NCI-H2107 treated with DMSO at 0.1 percent for 48 hours (cell line): ENCODE measurements around the gene PAPOLA.
A peak's percentile ranks its signal among the peaks of the same experiment; 100 is the strongest.

Experiments used
- DNase-seq: peaks from one replicate; lab custom pipeline; 2025; ENCODE audit not compliant: unreplicated experiment; lab: John Stamatoyannopoulos, UW

PAPOLA gene

DNA sequence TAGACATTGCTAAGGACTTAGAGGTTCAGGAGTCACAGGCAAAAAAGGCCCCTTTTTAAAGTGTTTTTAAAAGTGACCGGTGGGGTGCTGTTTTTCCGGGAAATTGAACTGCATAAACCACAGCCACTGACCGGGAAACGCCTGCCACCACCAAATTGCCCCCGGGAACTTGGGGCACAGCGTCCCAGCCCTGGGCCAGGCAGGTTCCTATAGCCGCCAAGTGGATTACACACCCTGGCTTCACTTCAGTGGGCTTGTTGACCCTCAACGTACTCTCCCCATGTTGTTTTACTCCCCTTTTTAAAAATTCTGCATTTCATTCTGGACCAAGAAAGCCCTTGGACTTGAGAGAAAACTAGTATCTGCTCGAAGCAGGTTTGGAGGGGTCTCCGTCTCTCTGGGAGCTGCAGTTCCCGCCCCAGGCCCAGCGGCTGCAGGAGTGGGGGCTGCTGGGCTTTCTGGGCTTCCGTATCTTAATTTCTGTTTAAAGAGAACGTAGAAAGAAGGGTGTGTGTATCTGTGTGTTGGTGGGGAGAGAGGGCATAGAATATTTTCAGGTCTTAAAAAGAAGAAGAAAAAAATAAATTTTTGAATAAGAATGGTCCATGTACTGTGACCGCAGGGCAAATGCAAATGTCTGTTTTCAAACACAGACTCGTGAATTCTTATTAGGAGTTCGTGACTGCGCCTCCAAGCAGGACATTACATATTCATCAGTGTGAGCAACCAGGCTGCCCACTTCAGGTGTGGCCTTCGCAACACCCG, 82.9 kb downstream of the PAPOLA start:
- no peak for DNase-seq

DNA sequence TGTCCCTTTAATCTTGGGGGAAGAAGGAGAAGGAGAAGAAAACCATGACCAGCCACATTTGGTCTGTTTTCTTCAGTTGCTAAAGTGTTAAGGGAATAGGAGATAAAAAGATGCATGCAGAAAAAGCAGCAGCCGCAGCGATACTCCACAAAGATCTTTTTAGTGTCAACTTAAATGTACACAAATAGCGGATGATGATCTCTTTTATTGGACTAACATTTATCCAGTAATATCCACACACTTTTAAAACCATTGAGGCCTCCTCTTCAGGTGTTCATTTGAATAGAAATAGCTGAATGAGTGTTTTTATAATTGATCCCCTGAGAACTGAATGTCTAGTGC, 83.5 kb downstream of the PAPOLA start:
- DNase-seq: no peak

DNA sequence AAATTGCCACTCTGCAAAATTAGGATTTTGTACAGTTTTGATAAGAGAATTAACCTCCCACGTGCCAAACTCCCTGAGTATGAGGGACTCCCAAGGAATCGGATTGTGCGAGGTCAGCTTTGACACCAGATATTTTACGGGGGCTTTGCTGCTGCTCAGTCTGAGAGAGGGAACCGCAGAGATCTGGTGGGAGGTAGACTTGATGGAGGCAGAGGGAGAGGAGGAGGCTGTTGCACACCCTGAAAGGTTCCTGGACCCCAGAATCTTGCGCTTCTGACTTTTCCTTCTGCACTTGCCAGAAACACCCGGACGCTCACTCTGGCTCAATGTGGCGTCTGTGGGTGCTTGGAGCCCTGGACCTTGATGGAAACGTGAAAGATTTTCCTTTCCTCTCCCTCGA, 83.9 kb downstream of the PAPOLA start:
- DNase-seq: no peak

DNA sequence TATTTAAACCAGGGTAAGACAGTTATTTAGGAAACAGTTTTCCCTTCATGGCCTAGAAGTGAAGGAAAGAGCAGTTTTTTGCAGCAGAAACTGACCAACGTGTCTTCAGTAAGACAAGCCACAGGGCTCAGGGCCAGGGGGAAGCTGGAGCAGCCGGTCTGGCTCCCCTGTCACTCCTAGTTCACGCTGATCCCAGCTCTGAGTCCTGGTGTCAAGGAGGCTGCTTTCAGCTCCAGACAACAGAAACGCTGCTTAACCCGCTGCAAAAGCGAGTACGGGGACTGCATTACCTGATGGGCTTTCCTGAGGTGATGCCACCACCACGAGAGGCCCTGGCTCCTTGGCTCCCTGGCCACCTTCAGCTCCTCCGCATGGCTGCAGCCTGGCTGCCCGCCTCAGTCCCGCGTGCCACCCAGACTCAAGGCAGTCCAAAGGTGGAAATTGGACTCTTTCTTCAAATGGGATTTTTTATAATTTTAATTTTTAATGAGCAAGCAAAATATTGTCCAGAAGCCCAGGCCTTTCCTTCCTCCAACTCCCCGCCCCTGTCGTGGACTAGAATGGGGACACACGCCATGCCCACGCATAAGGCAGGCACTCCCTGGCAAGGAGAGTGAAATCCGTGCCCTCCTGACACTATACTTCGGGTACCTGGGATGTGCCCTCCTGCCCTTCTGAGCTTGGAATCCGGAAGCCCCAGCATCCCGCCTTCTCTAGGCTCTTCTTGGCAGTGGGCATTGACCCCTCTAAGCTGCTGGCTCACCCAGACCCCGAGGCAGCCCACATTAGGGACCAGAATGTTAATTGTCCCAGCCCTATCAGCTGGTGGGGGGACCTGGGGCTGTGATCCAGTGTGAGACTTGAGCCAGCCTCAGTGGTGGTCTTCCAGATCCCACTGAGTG, 85.0 kb downstream of the PAPOLA start:
- DNase-seq: no peak

DNA sequence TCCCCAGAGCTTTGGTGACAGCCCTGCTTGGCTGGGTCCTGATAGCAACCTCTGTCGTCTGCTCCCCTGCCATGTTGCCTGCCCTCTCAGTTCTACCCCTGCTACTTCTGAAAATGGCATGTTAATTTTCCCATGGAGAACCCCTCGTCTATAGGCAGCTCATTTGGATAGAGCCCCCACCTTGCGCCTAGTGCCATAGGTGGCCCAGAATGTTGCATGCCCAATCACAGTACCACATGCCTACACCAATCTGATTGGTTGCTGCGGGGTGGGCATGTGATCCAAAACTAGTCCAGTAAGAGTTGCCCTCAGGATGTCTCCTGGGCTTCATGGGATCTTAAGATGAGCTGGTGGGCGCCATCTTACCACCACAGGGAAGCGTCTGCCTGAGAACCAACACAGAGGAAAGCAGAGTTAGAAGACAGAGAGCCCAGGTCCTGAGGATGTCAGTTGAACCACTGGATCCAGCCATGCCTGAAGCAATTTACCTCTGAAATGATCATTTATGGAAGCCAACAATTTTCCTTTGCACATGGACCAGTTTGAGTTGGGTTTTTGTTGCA, 85.7 kb downstream of the PAPOLA start:
- DNase-seq: no peak

DNA sequence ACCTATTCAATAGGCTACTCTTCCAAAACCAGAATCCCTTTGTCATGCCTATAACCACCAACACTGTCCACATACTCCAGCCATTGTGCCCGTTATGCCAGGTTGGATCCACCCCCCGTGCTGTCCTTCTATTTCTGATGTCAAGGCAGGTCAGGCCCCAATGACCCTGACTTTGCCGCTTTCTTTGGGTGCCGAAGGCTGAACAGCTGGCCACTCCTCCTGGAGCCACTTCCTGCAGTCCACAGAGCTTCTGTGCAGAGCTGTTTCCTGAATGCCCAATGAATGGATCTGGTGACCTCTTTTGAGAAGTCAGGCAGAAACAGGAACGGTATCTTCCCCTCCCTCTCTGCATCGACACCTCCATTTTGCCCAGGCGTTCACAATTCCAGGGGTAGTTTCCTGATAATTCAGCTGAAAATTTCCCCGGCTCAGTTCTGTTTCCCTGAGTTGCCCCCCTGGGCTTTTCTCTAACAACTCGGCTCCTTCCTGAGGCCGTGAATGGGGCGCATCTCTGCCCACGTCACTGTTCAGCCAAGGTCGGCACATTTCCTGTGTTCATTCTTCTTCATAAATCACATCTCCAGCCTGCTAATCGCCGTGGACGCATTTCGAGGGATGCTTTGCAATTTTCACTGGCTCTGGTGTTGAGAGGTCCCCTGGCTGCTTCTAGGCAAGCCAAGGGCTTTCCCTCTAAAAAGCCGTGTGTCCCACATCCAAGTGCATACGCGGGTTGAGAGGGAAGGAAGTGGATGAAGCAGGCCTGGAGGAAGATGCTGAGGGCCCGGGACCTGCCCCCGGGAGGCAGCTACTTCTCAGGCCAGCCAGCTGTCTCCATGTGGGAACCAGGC, 86.5 kb downstream of the PAPOLA start:
- DNase-seq: no peak

DNA sequence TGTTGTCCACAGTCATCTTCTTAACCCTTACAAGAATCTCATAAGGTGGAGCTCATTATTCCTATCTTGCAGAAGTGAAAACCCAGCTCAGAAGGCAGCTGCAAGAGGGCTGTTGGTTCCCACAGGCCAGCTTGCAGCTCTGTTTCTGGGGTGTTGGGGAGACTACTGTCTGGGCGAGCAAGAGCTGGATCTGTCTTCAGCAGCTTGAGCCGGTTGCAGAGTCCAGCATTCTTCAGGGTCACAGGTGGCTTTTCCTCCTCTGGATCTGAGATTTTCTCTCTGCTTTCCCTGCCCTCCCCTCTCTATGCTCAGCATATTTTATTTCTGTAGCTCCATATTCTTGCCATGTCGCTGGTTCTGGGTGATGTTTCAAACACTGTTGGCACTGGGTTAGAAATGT, 87.4 kb downstream of the PAPOLA start:
- DNase-seq: no peak

DNA sequence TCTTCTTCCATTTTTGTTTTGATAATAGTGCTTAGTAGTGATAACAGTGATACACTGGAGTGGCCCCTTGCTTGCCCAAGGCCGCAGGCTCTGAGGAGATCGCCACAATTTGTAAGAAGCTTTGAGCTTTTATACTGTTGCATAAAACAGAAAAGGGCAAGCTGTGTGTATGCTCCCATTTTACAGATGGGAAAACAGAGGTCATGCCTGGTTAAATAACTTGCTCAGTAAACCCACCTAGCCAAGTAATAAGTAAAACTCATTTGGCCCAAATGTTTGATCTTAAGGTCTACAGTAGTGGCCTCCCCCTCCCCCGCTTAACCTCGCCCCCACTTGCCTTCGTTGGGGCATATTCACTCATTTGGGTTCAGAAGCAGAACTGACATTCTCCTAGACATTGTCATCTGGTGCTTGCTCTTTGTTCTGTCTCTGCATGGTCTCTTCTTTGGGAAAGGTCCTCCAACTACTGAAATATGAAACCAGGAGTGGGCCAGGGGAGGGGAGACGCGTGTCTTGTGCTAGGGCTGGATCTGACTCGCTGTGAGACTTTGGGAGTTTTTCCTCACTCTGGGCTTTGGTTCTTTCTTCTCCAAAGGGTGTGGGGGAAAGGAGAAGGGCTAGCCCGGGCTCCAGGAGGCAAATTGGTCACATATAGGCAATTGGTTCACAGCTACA, 88.1 kb downstream of the PAPOLA start:
- DNase-seq: peak; percentile 54

DNA sequence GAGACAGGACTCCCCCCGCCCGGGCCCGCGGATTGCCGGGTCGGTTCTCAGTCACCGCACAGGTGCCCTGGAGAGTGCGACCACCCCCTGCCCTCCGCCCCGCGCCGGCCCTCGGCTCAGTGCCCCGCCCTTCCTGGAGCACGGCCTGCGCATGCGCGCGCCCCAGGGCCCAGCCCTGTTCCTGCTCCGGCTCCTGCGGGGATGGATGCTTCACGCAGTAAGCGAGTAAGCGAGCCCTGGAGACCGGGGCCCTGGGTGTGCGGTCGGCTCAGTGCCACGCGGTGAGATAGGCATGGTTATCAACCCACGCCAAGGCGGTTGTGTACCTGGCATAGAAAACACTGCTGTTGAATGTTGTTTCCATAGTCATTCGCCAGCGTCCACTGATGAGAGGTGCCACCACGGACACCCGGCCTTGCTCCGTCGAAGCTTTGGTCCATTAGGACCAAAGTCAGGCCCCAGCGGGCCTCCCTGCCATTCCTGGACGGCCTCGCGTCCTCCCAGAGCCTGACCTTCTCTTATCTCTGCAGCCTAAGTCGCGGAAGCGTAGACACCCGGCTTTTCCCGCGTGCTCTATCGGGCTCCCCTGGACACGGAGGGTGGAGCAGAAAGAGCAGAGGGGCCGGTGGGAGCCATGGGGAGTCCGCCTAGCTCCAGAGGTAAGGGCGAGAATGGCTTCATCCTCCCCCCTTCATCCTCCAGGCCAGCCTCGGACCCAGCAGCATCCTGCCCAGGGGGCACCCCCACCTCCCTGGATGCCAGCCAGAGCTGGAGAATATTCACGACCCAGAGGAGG, 90.6 kb downstream of the PAPOLA start:
- DNase-seq: no peak

DNA sequence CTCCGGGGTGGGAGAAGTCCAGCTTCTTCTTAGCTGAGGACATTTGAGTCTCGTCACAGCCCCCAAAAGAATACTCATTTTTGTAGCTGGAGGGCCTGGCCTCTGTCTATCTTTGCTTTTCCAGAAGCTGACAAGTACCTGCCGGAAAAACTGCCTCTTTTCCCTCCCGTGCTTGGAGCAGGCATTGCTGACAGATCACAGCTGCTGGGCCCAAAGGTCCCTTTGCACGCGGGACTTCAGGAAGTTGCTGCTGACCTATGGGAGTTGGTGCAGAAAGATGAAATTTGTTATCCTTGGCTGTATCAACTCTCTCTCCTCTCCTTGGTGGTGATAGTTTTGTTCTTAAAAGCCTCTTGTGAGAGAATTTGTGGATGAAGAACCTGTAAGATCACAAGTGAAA, 92.8 kb downstream of the PAPOLA start:
- DNase-seq: no peak

DNA sequence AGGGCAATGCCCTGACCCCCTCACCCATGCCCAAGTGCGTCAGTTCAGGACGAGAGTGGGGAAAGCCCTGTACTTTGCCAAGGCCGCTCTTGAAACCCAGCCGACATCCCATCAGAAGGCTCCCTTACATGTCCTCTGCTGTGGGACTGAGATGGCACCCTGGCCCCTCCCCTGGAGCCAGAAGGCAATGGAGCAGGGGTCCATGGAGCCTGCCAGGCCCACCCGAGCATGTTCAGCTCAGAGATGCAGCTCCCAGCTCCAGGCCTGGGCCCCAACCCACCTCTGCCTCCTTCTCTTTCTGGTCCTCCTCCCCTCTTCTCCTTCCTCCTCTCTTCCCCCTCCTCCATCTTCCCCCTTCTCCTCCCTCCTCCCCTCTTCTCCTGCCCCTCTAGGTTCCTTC, 95.5 kb downstream of the PAPOLA start:
- DNase-seq: no peak

DNA sequence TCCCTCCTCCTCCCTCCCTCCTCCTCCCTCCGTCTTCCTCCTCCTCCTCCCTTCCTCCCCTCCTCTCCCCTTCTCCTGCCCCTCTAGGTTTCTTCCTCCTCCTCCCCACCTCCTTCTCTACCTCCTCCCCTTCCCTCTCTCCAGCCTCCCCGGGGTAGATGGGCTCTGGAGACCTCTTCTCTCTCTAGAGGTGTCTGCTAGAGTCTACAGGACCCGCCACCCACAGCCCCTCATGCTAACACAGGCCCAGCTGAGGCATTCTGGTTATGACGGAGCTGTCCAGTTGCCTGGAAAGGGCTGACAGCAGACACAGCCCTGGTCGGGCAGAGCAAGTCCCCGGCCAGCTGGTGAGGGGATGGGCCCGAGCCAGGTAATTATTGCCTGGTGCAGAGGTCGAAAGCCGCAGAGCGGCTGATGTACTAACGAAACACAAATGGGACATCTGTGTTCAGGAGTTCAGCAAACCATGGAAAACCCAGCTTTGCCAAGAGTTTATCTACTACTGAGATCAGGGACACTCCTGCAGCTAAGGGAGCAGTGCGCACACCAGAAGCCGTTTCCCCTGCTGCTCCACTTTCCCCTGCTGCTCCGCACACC, 96.2 kb downstream of the PAPOLA start:
- DNase-seq: no peak

DNA sequence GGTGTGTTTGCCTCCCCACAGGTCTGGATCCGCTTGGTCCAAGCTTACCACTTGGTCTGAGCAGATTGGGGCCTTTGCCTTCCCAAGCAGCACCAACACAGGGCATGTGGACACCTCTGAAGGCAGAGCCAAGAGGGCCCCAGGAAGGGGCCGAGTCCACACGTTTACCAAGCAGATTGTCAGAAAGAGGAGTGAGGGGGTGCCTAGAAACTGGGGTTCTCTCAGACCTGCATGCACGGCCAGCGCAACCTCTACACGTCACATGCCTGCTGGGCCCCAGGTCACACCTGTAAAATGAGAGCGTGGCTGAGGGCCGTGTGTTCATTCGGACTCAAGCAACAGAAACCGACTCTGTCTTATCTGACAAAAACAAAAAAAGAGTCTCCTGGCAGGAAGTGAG, 96.9 kb downstream of the PAPOLA start:
- DNase-seq: no peak

DNA sequence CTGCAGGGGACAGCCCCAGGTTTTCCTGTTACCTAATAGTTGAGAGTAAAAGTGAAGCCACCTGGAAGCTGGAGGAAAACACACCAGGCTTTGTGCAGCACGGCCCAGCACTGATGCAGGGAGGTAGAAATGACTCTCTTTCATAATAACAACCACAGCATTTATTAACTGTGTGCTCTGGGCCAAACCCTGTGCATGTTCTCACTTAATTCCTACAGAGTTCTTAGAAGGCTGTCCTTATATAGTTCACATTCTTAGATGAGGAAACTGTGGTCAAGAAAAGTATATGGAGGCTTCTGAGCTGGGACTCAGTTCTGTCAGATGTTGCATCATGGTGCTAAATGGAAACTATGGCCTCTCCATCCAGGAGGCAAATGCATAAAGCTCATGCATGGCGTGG, 100.0 kb downstream of the PAPOLA start:
- DNase-seq: no peak

DNA sequence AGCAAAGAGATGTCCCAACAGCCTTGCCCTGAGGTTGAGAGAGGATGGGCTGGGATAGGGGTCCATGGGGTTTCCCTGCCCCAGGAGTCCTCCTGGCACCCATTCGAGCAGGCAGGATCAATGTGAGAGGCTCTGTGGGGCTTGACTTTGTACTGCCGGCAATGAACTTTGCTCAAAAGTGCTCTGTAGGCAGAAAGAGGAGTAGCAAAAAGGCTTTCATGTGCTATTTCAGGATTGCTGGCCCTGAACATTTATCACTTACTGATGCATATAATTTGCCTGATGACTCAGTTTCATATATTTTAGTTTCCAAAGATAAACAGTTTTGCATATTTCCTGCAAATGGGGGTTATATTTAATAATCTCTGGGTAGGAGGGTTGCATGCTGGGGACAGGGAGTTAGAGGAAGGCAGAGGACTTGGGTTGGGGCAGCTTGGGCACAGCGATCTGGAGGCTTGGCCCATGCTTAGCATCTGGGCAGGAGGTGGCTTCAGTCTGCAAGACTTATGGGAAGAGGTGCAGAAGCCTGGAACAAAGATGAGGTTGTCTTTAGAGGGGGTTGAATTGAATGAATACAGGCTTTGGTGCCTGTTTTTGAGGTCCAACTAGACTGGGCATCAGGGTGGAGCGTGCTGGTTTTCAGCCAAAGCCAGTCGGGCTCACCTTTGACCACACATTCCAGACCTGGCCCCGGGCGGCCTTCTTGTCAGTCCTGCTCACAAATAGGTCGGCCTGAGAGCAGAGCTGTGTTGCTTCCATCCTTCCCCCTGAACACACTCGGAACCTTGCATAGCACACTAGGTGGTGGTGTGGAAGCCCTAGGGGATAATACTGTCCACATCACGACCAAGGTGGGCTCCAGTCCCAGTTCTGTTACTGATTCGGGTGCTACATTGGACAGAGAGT, 101.4 kb downstream of the PAPOLA start:
- DNase-seq: no peak

DNA sequence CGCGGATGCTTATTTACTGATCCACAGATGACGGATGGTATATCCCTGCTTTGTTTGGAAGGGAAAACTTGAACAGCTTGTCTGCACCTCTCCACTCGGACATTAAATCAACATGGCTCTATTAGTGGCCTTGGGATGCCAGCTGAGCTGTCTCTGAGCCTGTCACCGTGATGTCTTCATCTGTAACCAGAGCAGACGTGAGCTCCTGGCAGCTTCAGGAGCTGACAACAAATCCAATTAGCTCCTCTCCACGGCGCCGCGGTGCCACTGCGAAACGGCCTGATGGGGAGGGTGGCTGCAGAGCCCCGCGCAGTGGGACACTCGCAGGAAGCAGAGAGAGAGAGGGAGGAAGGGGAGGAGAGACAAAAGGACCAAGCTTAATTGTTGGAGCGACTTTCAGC, 112.3 kb downstream of the PAPOLA start:
- peak; percentile 21 for DNase-seq

DNA sequence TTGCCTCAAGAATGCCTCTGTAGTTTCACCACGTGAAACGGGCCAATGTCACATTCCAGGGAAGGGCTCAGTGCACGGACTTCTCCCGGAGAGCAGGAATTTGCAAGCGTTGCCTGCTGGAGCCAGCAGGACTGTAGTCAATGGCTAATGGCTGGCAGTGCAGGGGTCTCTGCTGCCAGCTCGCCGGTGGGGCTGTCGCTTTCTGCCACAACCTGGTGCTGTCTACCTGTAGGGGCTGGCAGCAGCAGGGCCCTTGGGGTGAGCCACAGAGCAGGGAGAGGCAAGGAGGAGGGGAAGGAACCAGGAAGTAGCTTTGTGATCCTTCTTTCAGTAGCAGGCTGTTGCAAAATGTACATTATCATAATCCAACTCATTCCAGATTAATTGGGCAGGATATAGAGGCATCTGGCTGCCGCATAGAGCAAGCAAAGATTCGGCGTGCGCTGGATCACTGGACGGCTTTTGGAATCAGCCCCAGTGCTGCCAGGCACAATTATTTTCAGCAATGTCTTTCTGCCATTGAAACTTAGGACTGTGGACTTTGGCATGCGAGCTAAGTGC, 114.1 kb downstream of the PAPOLA start:
- no peak for DNase-seq
